ENCODE data around the gene FRK. TPM values are rescaled to one million over a fixed set of nuclear protein-coding genes. Genes with fewer than 3 reads are reported as not detected.

The FRK gene
- total RNA-seq, 2 donors from 2014 or later, result 16.0 to 20.0 TPM

DNA sequence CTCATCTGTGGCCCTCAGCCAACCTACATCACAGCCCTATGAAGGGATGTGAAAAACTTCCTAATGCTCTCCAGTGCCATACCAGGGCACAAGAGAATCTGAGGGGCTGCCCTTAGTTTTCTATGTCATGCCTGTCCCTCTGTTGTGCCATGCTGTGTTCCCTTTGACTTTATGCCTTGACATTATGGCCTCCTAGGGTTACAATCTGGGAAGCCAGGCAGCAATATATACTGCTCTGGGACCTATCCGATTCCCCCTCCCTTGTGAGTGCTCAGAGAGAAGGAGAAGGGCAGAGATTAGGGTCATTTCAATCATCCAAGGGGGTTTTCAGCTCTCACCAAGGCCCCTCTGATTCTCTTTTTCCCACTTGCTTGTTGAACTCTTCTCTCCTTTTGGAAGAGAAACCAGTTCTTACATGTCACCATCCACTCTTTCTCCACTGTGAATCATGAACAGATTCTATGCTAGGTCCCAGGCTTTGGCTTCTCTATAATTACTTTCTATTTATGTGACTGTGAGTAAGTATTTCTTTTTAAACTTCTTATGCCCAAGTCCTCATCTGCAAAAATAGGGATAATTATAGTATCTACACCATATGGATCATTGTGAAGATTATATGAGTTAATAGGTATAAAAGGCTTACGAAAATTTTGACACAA, 14.2 kb upstream of the FRK start:
- Histone ChIP-seq H3K9me3 (no peaks in the 10 kb centered on the region), H3K36me3 (no peaks in the 10 kb centered on the region), H3K27ac (peak overlapping the region in 1 of 2 donors; percentile 49), H3K27me3 (replicated peaks; ENCODE audit: insufficient read depth) (no peaks in the 10 kb centered on the region), H3K4me1 (ENCODE audit: control insufficient read depth in 1 of 2, low read depth in 2 of 2) (peaks cover 21 to 45% of the 10 kb centered on the region in 2 donors), H3K4me3 (no peak overlapping the region)
- ATAC-seq (ENCODE audit: insufficient number of reproducible peaks, low FRiP score, low read depth) (no peak), DNase-seq (ENCODE audit: low spot score) (no peak)
- TF ChIP-seq CTCF (IDR thresholded peaks at IDR 0.05), result no peak

GRCh38 chr6:116073765-116074440, 13.2 kb upstream of the FRK start:
- Histone ChIP-seq H3K4me1 (ENCODE audit: control insufficient read depth in 1 of 2, low read depth in 2 of 2) (peaks cover 22 to 50% of the 10 kb centered on the region in 2 donors), H3K4me3 (no peak overlapping the region), H3K27me3 (replicated peaks; ENCODE audit: insufficient read depth) (no peaks in the 10 kb centered on the region), H3K9me3 (no peaks in the 10 kb centered on the region), H3K36me3 (no peaks in the 10 kb centered on the region), H3K27ac (peak overlapping the region in 1 of 2 donors; percentile 9)
- DNase-seq (ENCODE audit: low spot score) (no peak), ATAC-seq (ENCODE audit: insufficient number of reproducible peaks, low FRiP score, low read depth) (no peak)
- no peak for TF ChIP-seq CTCF (IDR thresholded peaks at IDR 0.05)

GRCh38 chr6:116072368-116072767, 11.7 kb upstream of the FRK start:
- H3K4me1 ChIP-seq (ENCODE audit: control insufficient read depth in 1 of 2, low read depth in 2 of 2), result peaks cover 22 to 50% of the 10 kb centered on the region in 2 donors
- no peaks in the 10 kb centered on the region for H3K9me3 ChIP-seq
- H3K36me3 ChIP-seq, result no peaks in the 10 kb centered on the region
- ATAC-seq (ENCODE audit: insufficient number of reproducible peaks, low FRiP score, low read depth) (no peak), DNase-seq (ENCODE audit: low spot score) (no peak)
- H3K27ac ChIP-seq, result no peak overlapping the region
- no peak for TF ChIP-seq CTCF (IDR thresholded peaks at IDR 0.05)
- H3K4me3 ChIP-seq, result no peak overlapping the region
- H3K27me3 ChIP-seq (replicated peaks; ENCODE audit: insufficient read depth), result no peaks in the 10 kb centered on the region

DNA sequence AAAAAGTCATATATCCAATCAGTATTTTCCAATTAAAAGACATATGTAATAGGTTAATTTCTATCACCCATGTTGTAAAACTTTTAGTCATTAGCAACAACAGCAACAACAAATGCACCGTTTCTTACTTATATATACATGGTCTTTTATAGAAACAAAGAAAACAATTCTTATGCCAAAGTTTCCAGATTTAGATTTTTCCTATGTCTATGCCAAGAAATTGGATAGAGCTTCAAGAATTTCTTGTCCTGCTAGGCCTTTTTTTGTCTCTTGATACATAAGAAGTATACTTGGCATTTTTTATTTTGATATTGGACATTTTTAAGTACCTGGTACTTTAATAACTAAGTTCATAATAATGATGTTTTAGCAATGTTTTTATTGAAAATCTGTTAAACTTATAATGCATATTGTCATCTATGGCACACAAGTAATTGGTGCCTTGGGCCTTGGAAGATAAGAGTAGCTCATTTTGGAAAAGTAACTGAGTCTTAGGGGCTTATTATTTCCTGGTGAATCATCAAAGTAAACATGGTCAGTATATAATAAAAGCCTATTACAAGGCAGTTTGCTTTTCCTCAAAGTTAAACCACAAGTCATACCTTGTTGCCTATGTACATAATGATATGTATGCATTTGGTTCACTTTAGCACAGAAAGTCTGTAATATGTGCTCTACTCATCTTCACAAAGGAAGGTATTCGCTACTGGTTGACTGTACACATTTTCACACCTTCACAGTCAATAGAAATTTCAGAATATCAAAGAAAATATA, 10.1 kb upstream of the FRK start:
- H3K4me3 ChIP-seq, result no peak overlapping the region
- DNase-seq (ENCODE audit: low spot score) (no peak), ATAC-seq (ENCODE audit: insufficient number of reproducible peaks, low FRiP score, low read depth) (no peak)
- H3K36me3 ChIP-seq, result no peaks in the 10 kb centered on the region
- H3K9me3 ChIP-seq, result no peaks in the 10 kb centered on the region
- peaks cover 22 to 50% of the 10 kb centered on the region in 2 donors for H3K4me1 ChIP-seq (ENCODE audit: control insufficient read depth in 1 of 2, low read depth in 2 of 2)
- no peak for TF ChIP-seq CTCF (IDR thresholded peaks at IDR 0.05)
- peak overlapping the region in 1 of 2 donors; percentile 23 for H3K27ac ChIP-seq
- H3K27me3 ChIP-seq (replicated peaks; ENCODE audit: insufficient read depth), result no peaks in the 10 kb centered on the region

- Histone ChIP-seq H3K36me3 (no peaks in the 10 kb centered on the region), H3K4me3 (no peak overlapping the region), H3K27ac (peak overlapping the region; percentile 5 to 23), H3K9me3 (no peaks in the 10 kb centered on the region), H3K4me1 (ENCODE audit: control insufficient read depth in 1 of 2, low read depth in 2 of 2) (peaks cover 22 to 46% of the 10 kb centered on the region in 2 donors), H3K27me3 (replicated peaks; ENCODE audit: insufficient read depth) (no peaks in the 10 kb centered on the region)
- no peak for ATAC-seq (ENCODE audit: insufficient number of reproducible peaks, low FRiP score, low read depth)
- TF ChIP-seq CTCF (IDR thresholded peaks at IDR 0.05), result no peak
- no peak for DNase-seq (ENCODE audit: low spot score)
These were observed 9.4 kb upstream of the FRK start for GRCh38 chr6:116070101-116070500.
